ENCODE results near the gene OR52H1.

The OR52H1 gene

GRCh38 chr11:5541427-5541826 lies 6.9 kb downstream of the OR52H1 start:
- Histone ChIP-seq H3K9ac (ENCODE audit: low read length in 5 of 5) (no peak overlapping the region), H3K4me3 (ENCODE audit: low read depth in 1 of 5, low read length in 5 of 5) (no peak overlapping the region), H3K9me3 (ENCODE audit: control insufficient read depth in 5 of 5, low read length in 5 of 5) (no peaks in the 10 kb centered on the region), H3K27me3 (ENCODE audit: control insufficient read depth in 5 of 5, insufficient read depth in 4 of 5, low read length in 5 of 5) (no peaks in the 10 kb centered on the region), H3K4me1 (ENCODE audit: control insufficient read depth in 5 of 5, insufficient read depth in 5 of 5, low read length in 5 of 5) (no peaks in the 10 kb centered on the region), H3K36me3 (ENCODE audit: control insufficient read depth in 5 of 5, insufficient read depth in 5 of 5, low read length in 5 of 5) (no peaks in the 10 kb centered on the region), H3K27ac (ENCODE audit: low read depth, low read length) (no peak overlapping the region)

GRCh38 chr11:5536482-5536881 lies 11.9 kb downstream of the OR52H1 start:
- no peak overlapping the region for H3K27ac ChIP-seq (ENCODE audit: low read depth, low read length)
- no peak overlapping the region for H3K4me3 ChIP-seq (ENCODE audit: low read depth in 1 of 5, low read length in 5 of 5)
- H3K36me3 ChIP-seq (ENCODE audit: control insufficient read depth in 5 of 5, insufficient read depth in 5 of 5, low read length in 5 of 5) = no peaks in the 10 kb centered on the region
- no peak overlapping the region for H3K9ac ChIP-seq (ENCODE audit: low read length in 5 of 5)
- H3K9me3 ChIP-seq (ENCODE audit: control insufficient read depth in 5 of 5, low read length in 5 of 5) = no peaks in the 10 kb centered on the region
- no peaks in the 10 kb centered on the region for H3K27me3 ChIP-seq (ENCODE audit: control insufficient read depth in 5 of 5, insufficient read depth in 4 of 5, low read length in 5 of 5)
- no peaks in the 10 kb centered on the region for H3K4me1 ChIP-seq (ENCODE audit: control insufficient read depth in 5 of 5, insufficient read depth in 5 of 5, low read length in 5 of 5)

GRCh38 chr11:5534046-5534445 lies 14.3 kb downstream of the OR52H1 start:
- no peak overlapping the region for H3K27ac ChIP-seq (ENCODE audit: low read depth, low read length)
- H3K9me3 ChIP-seq (ENCODE audit: control insufficient read depth in 5 of 5, low read length in 5 of 5) = no peaks in the 10 kb centered on the region

GRCh38 chr11:5531053-5531831 lies 17.1 kb downstream of the OR52H1 start:
- no peaks in the 10 kb centered on the region for H3K9me3 ChIP-seq (ENCODE audit: control insufficient read depth in 5 of 5, low read length in 5 of 5)
- H3K36me3 ChIP-seq (ENCODE audit: control insufficient read depth in 5 of 5, insufficient read depth in 5 of 5, low read length in 5 of 5) = no peaks in the 10 kb centered on the region
- no peak overlapping the region for H3K4me3 ChIP-seq (ENCODE audit: low read depth in 1 of 5, low read length in 5 of 5)
- H3K9ac ChIP-seq (ENCODE audit: low read length in 5 of 5) = no peak overlapping the region
- H3K27ac ChIP-seq (ENCODE audit: low read depth, low read length) = no peak overlapping the region
- H3K4me1 ChIP-seq (ENCODE audit: control insufficient read depth in 5 of 5, insufficient read depth in 5 of 5, low read length in 5 of 5) = peaks cover 0 to 12% (median 0%) of the 10 kb centered on the region in 5 donors
- H3K27me3 ChIP-seq (ENCODE audit: control insufficient read depth in 5 of 5, insufficient read depth in 4 of 5, low read length in 5 of 5) = no peaks in the 10 kb centered on the region

More at GRCh38 chr11:5534046-5534445, 14.3 kb downstream of the OR52H1 start:
- Histone ChIP-seq H3K4me1 (ENCODE audit: control insufficient read depth in 5 of 5, insufficient read depth in 5 of 5, low read length in 5 of 5) (no peaks in the 10 kb centered on the region), H3K36me3 (ENCODE audit: control insufficient read depth in 5 of 5, insufficient read depth in 5 of 5, low read length in 5 of 5) (no peaks in the 10 kb centered on the region), H3K9ac (ENCODE audit: low read length in 5 of 5) (no peak overlapping the region), H3K4me3 (ENCODE audit: low read depth in 1 of 5, low read length in 5 of 5) (no peak overlapping the region), H3K27me3 (ENCODE audit: control insufficient read depth in 5 of 5, insufficient read depth in 4 of 5, low read length in 5 of 5) (no peaks in the 10 kb centered on the region)

GRCh38 chr11:5528495-5528894 lies 19.8 kb downstream of the OR52H1 start:
- no peaks in the 10 kb centered on the region for H3K36me3 ChIP-seq (ENCODE audit: control insufficient read depth in 5 of 5, insufficient read depth in 5 of 5, low read length in 5 of 5)
- H3K9me3 ChIP-seq (ENCODE audit: control insufficient read depth in 5 of 5, low read length in 5 of 5) = no peaks in the 10 kb centered on the region
- H3K4me3 ChIP-seq (ENCODE audit: low read depth in 1 of 5, low read length in 5 of 5) = no peak overlapping the region
- H3K4me1 ChIP-seq (ENCODE audit: control insufficient read depth in 5 of 5, insufficient read depth in 5 of 5, low read length in 5 of 5) = peaks cover 0 to 12% (median 0%) of the 10 kb centered on the region in 5 donors
- H3K9ac ChIP-seq (ENCODE audit: low read length in 5 of 5) = no peak overlapping the region
- no peak overlapping the region for H3K27ac ChIP-seq (ENCODE audit: low read depth, low read length)
- H3K27me3 ChIP-seq (ENCODE audit: control insufficient read depth in 5 of 5, insufficient read depth in 4 of 5, low read length in 5 of 5) = no peaks in the 10 kb centered on the region

- Histone ChIP-seq H3K9ac (ENCODE audit: low read length in 5 of 5) (no peak overlapping the region), H3K4me1 (ENCODE audit: control insufficient read depth in 5 of 5, insufficient read depth in 5 of 5, low read length in 5 of 5) (peaks cover 0 to 12% (median 0%) of the 10 kb centered on the region in 5 donors), H3K36me3 (ENCODE audit: control insufficient read depth in 5 of 5, insufficient read depth in 5 of 5, low read length in 5 of 5) (no peaks in the 10 kb centered on the region), H3K27ac (ENCODE audit: low read depth, low read length) (no peak overlapping the region), H3K27me3 (ENCODE audit: control insufficient read depth in 5 of 5, insufficient read depth in 4 of 5, low read length in 5 of 5) (no peaks in the 10 kb centered on the region), H3K4me3 (ENCODE audit: low read depth in 1 of 5, low read length in 5 of 5) (no peak overlapping the region), H3K9me3 (ENCODE audit: control insufficient read depth in 5 of 5, low read length in 5 of 5) (no peaks in the 10 kb centered on the region)
These were observed 20.6 kb downstream of the OR52H1 start for GRCh38 chr11:5527716-5528115.

GRCh38 chr11:5524756-5525155 lies 23.6 kb downstream of the OR52H1 start:
- no peak overlapping the region for H3K9ac ChIP-seq (ENCODE audit: low read length in 5 of 5)
- no peaks in the 10 kb centered on the region for H3K27me3 ChIP-seq (ENCODE audit: control insufficient read depth in 5 of 5, insufficient read depth in 4 of 5, low read length in 5 of 5)
- no peak overlapping the region for H3K27ac ChIP-seq (ENCODE audit: low read depth, low read length)

GRCh38 chr11:5522308-5522707 lies 26.0 kb downstream of the OR52H1 start:
- H3K27ac ChIP-seq (ENCODE audit: low read depth, low read length) = no peak overlapping the region
- no peaks in the 10 kb centered on the region for H3K9me3 ChIP-seq (ENCODE audit: control insufficient read depth in 5 of 5, low read length in 5 of 5)
- H3K4me3 ChIP-seq (ENCODE audit: low read depth in 1 of 5, low read length in 5 of 5) = no peak overlapping the region
- no peaks in the 10 kb centered on the region for H3K36me3 ChIP-seq (ENCODE audit: control insufficient read depth in 5 of 5, insufficient read depth in 5 of 5, low read length in 5 of 5)
- H3K9ac ChIP-seq (ENCODE audit: low read length in 5 of 5) = no peak overlapping the region
- no peaks in the 10 kb centered on the region for H3K4me1 ChIP-seq (ENCODE audit: control insufficient read depth in 5 of 5, insufficient read depth in 5 of 5, low read length in 5 of 5)
- H3K27me3 ChIP-seq (ENCODE audit: control insufficient read depth in 5 of 5, insufficient read depth in 4 of 5, low read length in 5 of 5) = no peaks in the 10 kb centered on the region

More at GRCh38 chr11:5524756-5525155, 23.6 kb downstream of the OR52H1 start:
- H3K4me3 ChIP-seq (ENCODE audit: low read depth in 1 of 5, low read length in 5 of 5) = no peak overlapping the region
- H3K9me3 ChIP-seq (ENCODE audit: control insufficient read depth in 5 of 5, low read length in 5 of 5) = no peaks in the 10 kb centered on the region
- H3K36me3 ChIP-seq (ENCODE audit: control insufficient read depth in 5 of 5, insufficient read depth in 5 of 5, low read length in 5 of 5) = no peaks in the 10 kb centered on the region
- H3K4me1 ChIP-seq (ENCODE audit: control insufficient read depth in 5 of 5, insufficient read depth in 5 of 5, low read length in 5 of 5) = peaks cover 0 to 12% (median 0%) of the 10 kb centered on the region in 5 donors

- Histone ChIP-seq H3K9me3 (ENCODE audit: control insufficient read depth in 5 of 5, low read length in 5 of 5) (no peaks in the 10 kb centered on the region), H3K36me3 (ENCODE audit: control insufficient read depth in 5 of 5, insufficient read depth in 5 of 5, low read length in 5 of 5) (no peaks in the 10 kb centered on the region), H3K4me3 (ENCODE audit: low read depth in 1 of 5, low read length in 5 of 5) (no peak overlapping the region), H3K27me3 (ENCODE audit: control insufficient read depth in 5 of 5, insufficient read depth in 4 of 5, low read length in 5 of 5) (no peaks in the 10 kb centered on the region), H3K4me1 (ENCODE audit: control insufficient read depth in 5 of 5, insufficient read depth in 5 of 5, low read length in 5 of 5) (no peaks in the 10 kb centered on the region), H3K27ac (ENCODE audit: low read depth, low read length) (no peak overlapping the region), H3K9ac (ENCODE audit: low read length in 5 of 5) (no peak overlapping the region)
These were observed 26.8 kb downstream of the OR52H1 start for GRCh38 chr11:5521540-5521939.

GRCh38 chr11:5516599-5516998 lies 31.7 kb downstream of the OR52H1 start, which contains the start of gene UBQLNL:
Gene UBQLNL (minus strand): TSS chr11:5516699. CDS start chr11:5516441, 258 bp downstream.
- H3K9me3 ChIP-seq (ENCODE audit: control insufficient read depth in 5 of 5, low read length in 5 of 5) = no peaks in the 10 kb centered on the region
- H3K27me3 ChIP-seq (ENCODE audit: control insufficient read depth in 5 of 5, insufficient read depth in 4 of 5, low read length in 5 of 5) = no peaks in the 10 kb centered on the region
- no peaks in the 10 kb centered on the region for H3K4me1 ChIP-seq (ENCODE audit: control insufficient read depth in 5 of 5, insufficient read depth in 5 of 5, low read length in 5 of 5)
- no peak within 1 kb of the TSS for H3K4me3 ChIP-seq (ENCODE audit: low read depth in 1 of 5, low read length in 5 of 5)
- H3K36me3 ChIP-seq (ENCODE audit: control insufficient read depth in 5 of 5, insufficient read depth in 5 of 5, low read length in 5 of 5) = no peaks in the 10 kb centered on the region
- no peak within 1 kb of the TSS for H3K27ac ChIP-seq (ENCODE audit: low read depth, low read length)
- no peak within 1 kb of the TSS for H3K9ac ChIP-seq (ENCODE audit: low read length in 5 of 5)
